ENCODE data around the gene ARL11.
"Not testable (repeated sequence)": the region's sequence is repeated elsewhere in the genome, so short reads cannot be mapped to it uniquely, and the experiment has no call there.

The ARL11 gene

DNA sequence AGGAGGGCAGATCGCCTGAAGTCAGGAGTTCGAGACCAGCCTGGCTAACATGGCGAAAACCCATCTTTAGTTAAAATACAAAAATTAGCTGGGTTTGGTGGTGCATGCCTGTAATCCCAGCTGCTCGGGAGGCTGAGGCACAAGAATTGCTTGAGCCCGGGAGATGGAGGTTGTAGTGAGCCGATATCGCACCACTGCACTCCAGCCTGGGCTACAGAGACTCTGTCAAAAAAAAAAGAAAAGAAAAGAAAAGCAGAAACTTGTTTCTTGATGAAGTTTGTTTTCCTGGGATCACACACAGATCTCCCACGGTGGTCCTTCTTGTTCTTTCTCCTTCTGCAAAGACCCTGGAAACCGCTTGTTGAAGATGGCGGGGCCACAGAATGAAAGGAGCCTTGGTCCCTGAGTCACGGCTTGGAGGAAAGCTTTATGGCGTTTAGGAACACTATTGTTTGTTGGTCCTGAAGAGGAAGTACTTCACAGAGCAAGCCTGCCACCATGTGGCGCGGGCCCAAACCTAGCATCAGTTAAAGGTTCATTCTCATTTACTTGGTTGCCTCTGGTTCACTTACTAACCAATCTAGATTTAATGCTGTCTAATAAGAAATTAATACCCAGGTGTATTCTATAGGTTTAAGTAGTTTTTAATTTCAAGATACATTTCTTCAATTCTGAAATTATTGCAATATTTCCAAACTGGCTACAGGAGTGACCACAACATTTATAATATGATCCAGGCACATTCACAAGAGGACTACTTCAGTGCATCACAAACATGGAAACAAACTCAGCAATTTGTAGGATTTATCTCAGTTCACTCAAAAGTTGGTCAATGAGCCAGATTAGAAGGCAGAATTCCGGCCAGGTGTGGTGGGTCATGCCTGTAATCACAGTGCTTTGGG lies 21.3 kb upstream of the ARL11 start:
- Mint-ChIP-seq H3K9me3 (no peaks in the 10 kb centered on the region), H3K27me3 (no peaks in the 10 kb centered on the region), H3K4me3 (peak overlapping the region; percentile 81 to 90), H3K27ac (peak overlapping the region; percentile 93 to 94), H3K4me1 (peaks cover 6% of the 10 kb centered on the region)
- ATAC-seq, result peak; percentile 99
- DNase-seq, result peak; percentile 71 to 79

- no peaks in the 10 kb centered on the region for H3K27me3 Mint-ChIP-seq
- ATAC-seq (no peak), DNase-seq (no peak)
- H3K4me3 Mint-ChIP-seq, result no peak overlapping the region
- peaks cover 6% of the 10 kb centered on the region for H3K4me1 Mint-ChIP-seq
- H3K9me3 Mint-ChIP-seq, result no peaks in the 10 kb centered on the region
- H3K27ac Mint-ChIP-seq, result no peak overlapping the region
These were observed 20.5 kb upstream of the ARL11 start for GRCh38 chr13:49607761-49608160.

- DNase-seq (no peak), ATAC-seq (no peak)
- H3K4me1 Mint-ChIP-seq, result peaks cover 6% of the 10 kb centered on the region
- H3K27me3 Mint-ChIP-seq, result no peaks in the 10 kb centered on the region
- H3K9me3 Mint-ChIP-seq, result no peaks in the 10 kb centered on the region
- H3K27ac Mint-ChIP-seq, result no peak overlapping the region
- H3K4me3 Mint-ChIP-seq, result no peak overlapping the region
These were observed 19.5 kb upstream of the ARL11 start for GRCh38 chr13:49608651-49609331.

- DNase-seq (no peak), ATAC-seq (no peak)
- no peak overlapping the region for H3K4me3 Mint-ChIP-seq
- no peak overlapping the region for H3K27ac Mint-ChIP-seq
- H3K9me3 Mint-ChIP-seq, result no peaks in the 10 kb centered on the region
- no peaks in the 10 kb centered on the region for H3K27me3 Mint-ChIP-seq
- H3K4me1 Mint-ChIP-seq, result peaks cover 6% of the 10 kb centered on the region
These were observed 18.1 kb upstream of the ARL11 start for GRCh38 chr13:49610176-49610575.

DNA sequence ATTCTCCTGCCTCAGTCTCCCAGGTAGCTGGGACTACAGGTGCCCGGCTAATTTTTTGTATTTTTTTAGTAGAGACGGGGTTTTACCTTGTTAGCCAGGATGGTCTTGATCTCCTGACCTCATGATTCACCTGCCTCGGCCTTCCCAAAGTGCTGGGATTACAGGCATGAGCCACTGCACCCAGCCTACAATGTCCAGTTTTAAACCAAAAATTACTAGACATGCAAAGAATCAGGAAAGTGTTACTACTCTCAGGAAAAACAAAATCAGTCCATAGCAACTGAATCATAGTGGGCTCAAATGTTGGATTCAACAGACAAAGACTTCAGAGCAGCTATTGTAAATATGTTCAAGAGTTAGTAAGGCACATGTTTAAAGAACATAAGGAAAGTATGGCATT lies 16.3 kb upstream of the ARL11 start:
- not testable (repeated sequence) for H3K27ac Mint-ChIP-seq, ATAC-seq, H3K4me3 Mint-ChIP-seq, H3K27me3 Mint-ChIP-seq, H3K4me1 Mint-ChIP-seq, DNase-seq, H3K9me3 Mint-ChIP-seq

DNA sequence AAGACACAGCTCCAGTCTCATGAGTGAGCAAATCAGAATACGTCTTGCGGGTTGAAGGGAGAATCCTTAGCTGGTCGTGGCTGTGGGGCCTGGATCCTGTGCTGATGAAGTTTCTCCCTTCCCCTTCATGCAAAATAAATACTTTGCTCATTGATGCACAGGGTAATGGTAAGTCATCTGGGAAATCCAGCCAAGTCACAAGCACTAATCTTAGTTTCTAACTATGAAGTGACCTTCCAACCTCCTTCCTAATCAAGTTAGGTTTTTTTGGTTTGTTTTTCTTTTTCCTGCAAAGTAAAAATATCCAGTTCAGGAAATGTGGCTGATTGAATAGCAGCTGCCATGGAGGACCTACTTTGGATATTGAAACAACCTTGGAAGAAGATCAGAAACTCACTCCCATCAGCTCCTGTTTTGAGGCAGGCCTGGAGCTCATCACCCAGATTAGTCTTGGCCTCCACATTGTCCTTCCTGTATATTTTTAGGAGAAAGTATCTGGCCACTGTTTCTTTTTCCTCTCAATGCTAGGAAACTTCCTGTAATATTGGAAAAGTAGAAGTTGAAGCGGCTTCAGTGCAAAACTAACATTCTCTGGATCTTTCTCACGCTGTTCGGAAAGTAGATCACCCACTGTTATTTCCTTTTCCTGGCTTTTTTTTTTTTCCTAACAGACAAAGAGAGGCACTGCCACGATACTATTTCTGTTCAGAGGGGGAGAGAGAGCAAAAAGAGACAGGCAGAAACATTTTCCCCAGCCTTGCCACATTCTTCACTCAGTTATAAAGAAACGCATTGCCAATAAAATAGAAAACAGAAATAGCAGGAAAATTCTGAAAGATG lies 12.3 kb upstream of the ARL11 start:
- DNase-seq (no peak), ATAC-seq (no peak)
- no peaks in the 10 kb centered on the region for H3K27me3 Mint-ChIP-seq
- peaks cover 6% of the 10 kb centered on the region for H3K4me1 Mint-ChIP-seq
- no peaks in the 10 kb centered on the region for H3K9me3 Mint-ChIP-seq
- H3K4me3 Mint-ChIP-seq, result no peak overlapping the region
- no peak overlapping the region for H3K27ac Mint-ChIP-seq

DNA sequence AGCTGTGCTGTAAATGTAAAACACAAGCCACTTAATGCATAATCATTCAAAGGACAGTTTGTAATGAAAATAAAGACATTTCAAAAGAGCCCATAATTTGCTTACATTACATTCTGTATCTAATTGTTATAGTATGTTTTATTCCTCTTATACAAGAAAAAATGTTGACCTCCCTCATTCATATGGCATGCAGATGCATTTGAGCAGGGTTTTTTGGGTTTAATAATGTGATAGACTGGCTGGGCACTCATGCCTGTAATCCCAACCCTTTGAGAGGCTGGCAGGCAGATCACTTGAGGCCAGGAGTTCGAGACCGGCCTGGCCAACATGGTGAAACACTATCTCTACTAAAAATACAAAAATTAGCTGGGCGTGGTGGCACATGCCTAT lies 11.6 kb upstream of the ARL11 start:
- ATAC-seq (no peak), DNase-seq (no peak)
- H3K4me1 Mint-ChIP-seq, result peaks cover 6% of the 10 kb centered on the region

GRCh38 chr13:49620170-49620621 lies 8.1 kb upstream of the ARL11 start:
- ATAC-seq, result no peak
- Mint-ChIP-seq H3K4me1 (peaks cover 6% of the 10 kb centered on the region), H3K27ac (peak overlapping the region in 1 of 2 donors; percentile 77), H3K9me3 (no peaks in the 10 kb centered on the region), H3K27me3 (no peaks in the 10 kb centered on the region), H3K4me3 (peak overlapping the region; percentile 56 to 61)
- peak; percentile 7 to 15 for DNase-seq

More for the DNA sequence above, 11.6 kb upstream of the ARL11 start:
- no peaks in the 10 kb centered on the region for H3K9me3 Mint-ChIP-seq
- H3K27me3 Mint-ChIP-seq, result no peaks in the 10 kb centered on the region
- no peak overlapping the region for H3K4me3 Mint-ChIP-seq
- no peak overlapping the region for H3K27ac Mint-ChIP-seq

- ATAC-seq (no peak), DNase-seq (no peak)
- H3K4me3 Mint-ChIP-seq, result no peak overlapping the region
- no peak overlapping the region for H3K27ac Mint-ChIP-seq
- no peaks in the 10 kb centered on the region for H3K27me3 Mint-ChIP-seq
- H3K9me3 Mint-ChIP-seq, result no peaks in the 10 kb centered on the region
- peaks cover 6% of the 10 kb centered on the region for H3K4me1 Mint-ChIP-seq
These were observed 5.9 kb upstream of the ARL11 start for GRCh38 chr13:49622174-49622946.

DNA sequence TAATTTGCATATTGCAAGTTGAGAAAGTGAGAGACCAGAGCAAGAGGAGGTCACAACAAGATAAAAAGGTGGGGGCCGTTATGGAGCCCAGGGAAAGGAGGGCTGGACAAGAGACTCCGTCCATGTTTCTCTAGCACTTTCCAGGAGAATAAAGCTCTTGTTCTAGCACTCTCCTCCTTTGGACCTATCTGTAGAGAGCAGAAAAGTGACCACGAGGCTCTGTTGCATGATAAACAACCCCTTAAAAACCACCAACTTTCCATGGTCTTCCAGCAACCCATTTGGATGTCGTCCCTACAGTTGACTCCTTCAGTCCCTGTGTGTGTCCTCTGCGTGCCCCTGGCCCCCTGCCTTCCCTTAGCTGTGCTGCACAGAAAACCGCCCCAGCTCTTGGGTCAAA lies 4.1 kb upstream of the ARL11 start:
- no peaks in the 10 kb centered on the region for H3K9me3 Mint-ChIP-seq
- H3K4me3 Mint-ChIP-seq, result no peak overlapping the region
- H3K4me1 Mint-ChIP-seq, result peaks cover 21% of the 10 kb centered on the region
- H3K27me3 Mint-ChIP-seq, result no peaks in the 10 kb centered on the region
- DNase-seq (no peak), ATAC-seq (no peak)
- H3K27ac Mint-ChIP-seq, result no peak overlapping the region

DNA sequence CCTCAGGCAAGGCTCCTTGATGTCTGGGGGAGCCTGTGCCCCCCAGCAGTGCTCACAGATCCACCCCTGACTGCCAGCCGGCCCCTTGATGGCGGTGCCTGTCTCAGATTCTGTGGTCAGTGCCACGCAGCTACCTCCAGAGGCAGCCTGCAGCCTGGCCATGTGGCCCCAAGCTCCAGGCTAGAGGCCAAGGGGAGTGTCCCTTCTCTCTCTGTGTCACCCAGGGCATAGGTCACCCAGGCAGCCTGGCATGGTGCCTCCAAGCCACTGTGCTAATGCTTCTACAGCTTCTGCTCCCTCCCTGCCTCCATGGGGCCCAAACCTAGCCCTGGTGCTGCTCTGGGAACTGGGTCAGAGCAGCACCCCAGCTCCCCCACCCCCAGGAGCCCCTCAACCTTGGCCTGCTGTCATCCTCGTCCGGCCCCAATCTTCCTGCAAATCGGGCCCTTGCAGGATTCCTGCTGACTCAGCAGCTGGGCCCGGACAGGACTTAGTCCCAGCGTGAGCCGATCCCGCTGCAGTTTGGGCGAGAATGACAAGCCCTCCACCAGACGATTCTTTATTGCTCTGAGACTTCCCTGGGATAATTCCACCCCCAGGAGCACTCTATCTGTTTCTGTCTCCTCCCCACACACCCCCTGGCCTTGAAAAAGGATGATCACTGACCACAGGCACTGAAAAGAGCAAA lies 2.8 kb upstream of the ARL11 start:
- H3K4me3 Mint-ChIP-seq, result no peak overlapping the region
- peak overlapping the region in 1 of 2 donors; percentile 30 for H3K27ac Mint-ChIP-seq
- H3K4me1 Mint-ChIP-seq, result peaks cover 15% of the 10 kb centered on the region
- H3K27me3 Mint-ChIP-seq, result no peaks in the 10 kb centered on the region
- ATAC-seq (no peak), DNase-seq (no peak)
- H3K9me3 Mint-ChIP-seq, result no peaks in the 10 kb centered on the region

DNA sequence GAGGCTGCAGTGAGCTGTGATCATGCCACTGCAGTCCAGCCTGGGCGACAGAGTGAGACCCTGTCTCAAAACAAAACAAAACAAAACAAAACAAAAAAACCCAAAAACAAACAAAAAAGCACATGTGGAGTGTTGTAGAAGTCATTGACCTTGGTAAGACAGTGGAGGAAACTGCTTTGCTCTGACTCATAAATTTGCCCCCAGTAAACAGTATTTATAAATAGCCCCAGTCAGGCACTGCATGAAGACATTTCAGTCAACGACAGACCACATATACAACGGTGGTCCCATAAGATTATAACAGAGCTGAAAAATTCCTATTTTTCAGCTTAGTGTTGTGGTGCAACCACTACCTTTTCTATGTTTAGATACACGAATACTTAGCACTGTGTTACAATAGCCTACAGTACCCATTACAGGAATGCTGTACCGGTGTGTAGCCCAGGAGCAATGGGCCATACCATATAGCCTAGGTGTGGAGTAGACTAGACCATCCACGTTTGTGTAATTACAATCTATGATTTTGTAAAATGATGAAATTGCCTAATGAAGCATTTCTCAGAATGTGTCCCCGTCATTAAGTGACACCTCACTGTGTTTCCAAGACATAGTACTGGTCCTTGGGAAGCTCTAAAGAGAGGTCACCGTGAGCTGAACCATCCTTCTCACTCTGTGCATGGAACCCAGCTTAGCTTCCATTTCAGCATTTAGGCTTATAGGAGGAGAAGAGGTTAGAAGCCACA lies 1.1 kb downstream of the ARL11 start:
- H3K27ac Mint-ChIP-seq, result no peak overlapping the region

DNA sequence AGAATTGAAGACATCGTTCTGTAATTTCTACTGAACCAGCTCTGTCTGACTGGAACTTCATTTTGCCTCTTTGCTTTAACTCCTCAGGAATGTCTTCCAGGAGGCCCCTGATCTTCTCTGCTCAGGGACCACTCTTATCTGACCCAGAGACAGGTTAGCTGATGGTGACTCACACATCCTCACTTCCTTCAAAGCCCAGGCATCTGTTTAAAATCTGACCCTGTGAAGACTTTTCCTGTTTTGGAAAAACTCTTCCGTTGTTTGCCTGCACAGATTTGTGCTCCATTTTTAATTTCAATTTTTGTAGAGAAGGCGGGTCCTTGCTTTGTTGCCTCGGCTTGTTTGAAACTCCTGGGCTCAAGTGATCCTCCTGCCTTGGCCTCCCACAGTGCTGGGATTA lies 1.6 kb downstream of the ARL11 start:
- Mint-ChIP-seq H3K4me1 (peaks cover 20% of the 10 kb centered on the region), H3K27me3 (no peaks in the 10 kb centered on the region), H3K27ac (no peak overlapping the region), H3K9me3 (no peaks in the 10 kb centered on the region), H3K4me3 (no peak overlapping the region)
- no peak for ATAC-seq
- no peak for DNase-seq

More for the DNA sequence above, 1.1 kb downstream of the ARL11 start:
- Mint-ChIP-seq H3K4me3 (peak overlapping the region in 1 of 2 donors; percentile 98), H3K27me3 (no peaks in the 10 kb centered on the region), H3K4me1 (peaks cover 15% of the 10 kb centered on the region), H3K9me3 (no peaks in the 10 kb centered on the region)
- DNase-seq (no peak), ATAC-seq (no peak)

DNA sequence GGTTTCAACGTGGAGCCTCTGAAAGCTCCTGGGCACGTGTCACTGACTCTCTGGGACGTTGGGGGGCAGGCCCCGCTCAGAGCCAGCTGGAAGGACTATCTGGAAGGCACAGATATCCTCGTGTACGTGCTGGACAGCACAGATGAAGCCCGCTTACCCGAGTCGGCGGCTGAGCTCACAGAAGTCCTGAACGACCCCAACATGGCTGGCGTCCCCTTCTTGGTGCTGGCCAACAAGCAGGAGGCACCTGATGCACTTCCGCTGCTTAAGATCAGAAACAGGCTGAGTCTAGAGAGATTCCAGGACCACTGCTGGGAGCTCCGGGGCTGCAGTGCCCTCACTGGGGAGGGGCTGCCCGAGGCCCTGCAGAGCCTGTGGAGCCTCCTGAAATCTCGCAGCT lies 2.3 kb downstream of the ARL11 start:
- Mint-ChIP-seq H3K9me3 (no peaks in the 10 kb centered on the region), H3K27me3 (no peaks in the 10 kb centered on the region), H3K27ac (no peak overlapping the region), H3K4me1 (peaks cover 26% of the 10 kb centered on the region), H3K4me3 (no peak overlapping the region)
- ATAC-seq (no peak), DNase-seq (no peak)

Data from stimulated activated naive CD8-positive, alpha-beta T cell treated with anti-CD3 and anti-CD28 coated beads, Interleukin-15, amount 100 ng/mL, for 72 hours (primary cell).